Activated naive CD4-positive, alpha-beta T cell treated with Interleukin-2 at 50 U/mL for 16 hours (primary cell): ENCODE data around the gene ALPK3.

ENCODE experiments used
- DNase-seq: peaks from one replicate; pipeline ENCODE4 v3.0.0-alpha.2; 2020

ALPK3 gene, protein sequence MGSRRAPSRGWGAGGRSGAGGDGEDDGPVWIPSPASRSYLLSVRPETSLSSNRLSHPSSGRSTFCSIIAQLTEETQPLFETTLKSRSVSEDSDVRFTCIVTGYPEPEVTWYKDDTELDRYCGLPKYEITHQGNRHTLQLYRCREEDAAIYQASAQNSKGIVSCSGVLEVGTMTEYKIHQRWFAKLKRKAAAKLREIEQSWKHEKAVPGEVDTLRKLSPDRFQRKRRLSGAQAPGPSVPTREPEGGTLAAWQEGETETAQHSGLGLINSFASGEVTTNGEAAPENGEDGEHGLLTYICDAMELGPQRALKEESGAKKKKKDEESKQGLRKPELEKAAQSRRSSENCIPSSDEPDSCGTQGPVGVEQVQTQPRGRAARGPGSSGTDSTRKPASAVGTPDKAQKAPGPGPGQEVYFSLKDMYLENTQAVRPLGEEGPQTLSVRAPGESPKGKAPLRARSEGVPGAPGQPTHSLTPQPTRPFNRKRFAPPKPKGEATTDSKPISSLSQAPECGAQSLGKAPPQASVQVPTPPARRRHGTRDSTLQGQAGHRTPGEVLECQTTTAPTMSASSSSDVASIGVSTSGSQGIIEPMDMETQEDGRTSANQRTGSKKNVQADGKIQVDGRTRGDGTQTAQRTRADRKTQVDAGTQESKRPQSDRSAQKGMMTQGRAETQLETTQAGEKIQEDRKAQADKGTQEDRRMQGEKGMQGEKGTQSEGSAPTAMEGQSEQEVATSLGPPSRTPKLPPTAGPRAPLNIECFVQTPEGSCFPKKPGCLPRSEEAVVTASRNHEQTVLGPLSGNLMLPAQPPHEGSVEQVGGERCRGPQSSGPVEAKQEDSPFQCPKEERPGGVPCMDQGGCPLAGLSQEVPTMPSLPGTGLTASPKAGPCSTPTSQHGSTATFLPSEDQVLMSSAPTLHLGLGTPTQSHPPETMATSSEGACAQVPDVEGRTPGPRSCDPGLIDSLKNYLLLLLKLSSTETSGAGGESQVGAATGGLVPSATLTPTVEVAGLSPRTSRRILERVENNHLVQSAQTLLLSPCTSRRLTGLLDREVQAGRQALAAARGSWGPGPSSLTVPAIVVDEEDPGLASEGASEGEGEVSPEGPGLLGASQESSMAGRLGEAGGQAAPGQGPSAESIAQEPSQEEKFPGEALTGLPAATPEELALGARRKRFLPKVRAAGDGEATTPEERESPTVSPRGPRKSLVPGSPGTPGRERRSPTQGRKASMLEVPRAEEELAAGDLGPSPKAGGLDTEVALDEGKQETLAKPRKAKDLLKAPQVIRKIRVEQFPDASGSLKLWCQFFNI (N-terminal part only)

DNA sequence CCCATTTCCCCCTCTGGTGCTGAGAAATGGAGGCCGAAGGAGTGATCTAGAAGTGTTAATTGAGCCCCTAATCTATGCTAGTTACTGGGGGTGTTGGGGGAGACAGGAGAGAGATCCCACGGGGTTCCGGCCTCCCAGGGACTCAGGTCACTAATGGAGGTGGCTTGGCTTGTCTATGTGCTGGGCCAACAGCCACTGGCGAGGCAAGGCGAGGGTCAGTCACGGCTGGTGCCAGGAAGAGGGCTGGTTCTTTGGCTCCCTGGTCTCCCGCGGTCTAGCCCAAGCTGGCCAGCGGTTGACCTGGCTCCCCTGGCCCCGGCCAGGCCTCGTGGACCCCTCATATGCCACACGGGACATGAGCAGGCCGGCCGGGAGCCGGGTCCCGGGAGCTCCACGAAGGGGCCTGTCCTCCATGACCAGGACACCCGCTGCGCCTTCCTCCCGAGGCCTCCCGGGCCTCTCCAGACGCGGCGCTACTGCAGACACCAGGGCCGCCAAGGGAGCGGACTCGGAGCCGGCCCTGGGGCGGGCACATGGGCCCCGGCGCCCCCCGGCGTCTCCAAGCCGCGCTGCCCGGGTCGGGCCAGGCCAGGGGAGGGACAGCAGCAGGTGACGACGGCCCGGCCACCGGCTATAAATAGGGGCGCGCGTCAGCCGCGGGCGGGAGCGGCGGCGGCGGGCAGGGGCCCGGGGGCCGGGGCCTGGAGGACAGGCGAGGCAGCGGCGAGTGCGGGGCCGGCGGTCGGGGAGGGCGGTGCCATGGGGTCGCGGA, at the start of gene ALPK3:
TSS of gene ALPK3 (plus strand) at position 663 of the 772 bp plus-strand sequence. CDS start at position 760, 97 bp downstream.
- DNase-seq: no peak

DNA sequence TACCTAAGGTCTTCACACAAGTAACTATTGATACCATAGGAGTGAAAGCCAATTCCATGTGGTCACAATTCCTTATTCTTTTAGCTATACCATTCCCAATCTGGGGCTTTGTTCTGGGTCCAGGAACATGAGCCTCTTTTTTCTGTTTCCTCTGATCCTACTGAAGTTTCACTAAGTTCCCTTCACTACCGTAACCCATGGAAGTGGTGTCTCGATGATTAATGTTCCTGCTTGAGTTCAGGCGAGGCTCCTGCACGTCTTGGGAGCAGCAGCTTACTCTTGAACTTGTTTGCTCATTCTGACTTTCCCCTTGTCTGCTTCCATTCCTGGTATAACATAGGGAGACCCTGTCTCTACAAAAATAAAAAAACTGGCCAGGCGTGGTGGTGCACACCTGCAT, 45.1 kb upstream of the ALPK3 start:
- no peak for DNase-seq

DNA sequence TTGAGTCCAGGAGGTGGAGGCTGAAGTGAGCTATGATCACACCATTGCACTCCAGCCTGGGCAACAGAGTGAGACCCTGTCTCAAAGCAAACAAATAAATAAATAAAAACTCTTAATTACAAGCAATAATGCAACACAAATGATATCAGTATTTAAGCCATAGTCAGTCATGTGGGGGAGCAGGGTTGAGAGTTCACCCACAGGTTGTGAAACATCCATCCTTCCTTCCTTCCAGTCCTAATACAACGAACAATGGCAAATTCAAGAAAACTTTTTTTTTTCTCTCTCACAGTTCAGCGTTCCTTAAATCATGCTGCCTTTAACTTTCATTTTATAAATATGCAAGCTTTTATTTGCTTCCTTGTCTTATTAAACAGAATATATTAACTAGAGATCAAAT, 44.7 kb upstream of the ALPK3 start:
- no peak for DNase-seq

DNA sequence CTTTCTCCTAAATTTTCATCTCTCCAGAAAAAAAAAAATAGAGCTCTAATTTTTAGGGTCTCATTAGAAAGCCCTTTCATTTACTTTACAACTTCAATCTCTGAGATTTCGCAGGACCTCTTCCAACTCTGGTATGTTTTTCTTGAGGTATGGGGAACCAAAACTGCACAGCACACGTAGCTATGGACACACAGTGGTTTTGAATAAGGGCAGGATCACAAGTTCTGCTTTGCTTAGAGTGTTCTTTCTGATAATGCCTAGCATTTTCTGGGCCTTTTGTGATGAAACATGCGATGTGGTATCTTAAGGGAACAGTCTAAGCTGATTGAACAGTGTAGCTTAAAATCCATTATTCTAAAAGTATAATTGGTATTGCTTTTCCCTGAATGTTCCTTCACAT, 43.4 kb upstream of the ALPK3 start:
- DNase-seq: no peak

DNA sequence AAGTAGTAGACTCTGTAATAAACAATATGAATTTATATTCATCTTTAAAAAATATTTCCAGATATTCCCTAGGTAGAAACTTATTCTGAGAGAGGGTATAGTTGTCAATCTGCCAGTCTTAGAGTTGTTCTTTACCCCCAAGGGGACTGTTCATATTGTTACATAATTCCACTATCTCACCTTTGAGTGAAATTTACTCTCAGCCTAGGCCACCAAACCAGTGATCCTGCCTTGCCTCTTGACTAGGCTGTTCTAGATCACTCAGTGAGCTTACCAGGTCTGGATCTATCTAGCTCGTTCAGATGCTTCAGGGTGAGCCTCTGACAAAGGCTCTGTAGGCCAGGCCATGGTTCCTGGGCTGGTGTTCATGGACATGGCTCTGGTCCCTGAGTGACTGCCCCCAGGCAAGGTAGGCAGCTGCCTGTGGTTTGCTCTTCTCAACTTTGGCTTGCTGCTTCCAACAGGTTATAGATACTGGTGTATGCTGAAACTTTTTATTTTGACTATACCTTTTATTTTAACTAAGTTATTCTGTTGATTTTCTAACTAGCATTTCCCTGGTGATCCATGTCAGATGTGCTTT, 41.2 kb upstream of the ALPK3 start:
- no peak for DNase-seq

DNA sequence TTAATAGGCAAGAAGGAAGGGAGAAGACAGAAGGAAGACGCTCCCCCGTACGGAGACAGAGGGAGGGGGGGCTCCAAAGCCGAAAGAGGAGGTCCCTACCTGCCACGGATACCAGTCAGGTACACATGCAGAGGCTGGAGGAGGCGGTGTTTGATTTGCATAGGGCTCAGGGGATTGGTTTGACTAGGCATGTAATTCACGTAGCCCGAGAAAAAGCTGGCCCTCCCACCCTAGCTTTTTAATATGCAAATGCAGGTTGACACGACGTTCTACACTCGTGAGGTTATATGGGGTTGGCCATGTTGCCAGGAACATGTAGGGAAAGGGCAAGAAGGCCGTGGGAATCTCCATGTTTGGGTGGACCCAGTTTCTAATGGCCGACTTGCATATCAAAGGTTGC, 39.0 kb upstream of the ALPK3 start:
- no peak for DNase-seq

DNA sequence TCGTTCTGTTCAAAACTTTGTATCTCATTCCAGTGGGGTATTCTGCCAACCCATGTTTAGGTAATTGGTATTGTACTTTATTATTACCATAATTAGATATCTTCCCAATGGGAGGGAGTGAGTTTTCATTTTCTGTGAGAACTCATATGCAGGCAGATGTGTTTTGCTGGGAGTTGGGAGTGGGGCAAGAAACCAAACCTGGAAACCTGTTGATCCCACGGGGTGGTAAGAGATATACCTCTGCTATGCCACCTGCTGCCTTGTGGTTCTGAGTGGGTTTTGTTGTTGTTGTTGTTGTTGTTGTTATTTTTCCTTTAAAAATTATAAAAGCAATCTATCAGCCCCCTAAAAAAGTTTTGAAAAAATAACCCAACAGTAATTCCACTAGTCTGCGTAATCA, 36.7 kb upstream of the ALPK3 start:
- no peak for DNase-seq

DNA sequence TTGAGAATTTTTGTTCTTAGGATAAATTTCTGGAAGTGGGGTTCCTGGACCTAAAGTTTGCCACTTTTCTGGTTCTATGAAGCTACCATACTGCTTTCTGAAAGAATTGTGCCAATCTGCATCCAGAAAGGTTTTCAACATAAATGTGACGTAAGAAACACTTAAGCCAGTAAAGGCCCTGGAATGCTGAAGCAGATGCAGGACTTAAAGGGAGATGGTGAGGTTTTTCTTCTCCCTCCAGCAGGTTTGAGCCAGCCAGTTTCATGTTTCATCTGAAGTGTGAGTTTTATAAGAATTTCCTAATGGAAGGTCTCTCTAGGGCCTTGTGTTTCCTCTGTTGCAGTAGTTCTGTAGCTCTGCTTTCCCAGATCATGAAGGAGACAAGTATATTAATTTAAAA, 35.7 kb upstream of the ALPK3 start:
- no peak for DNase-seq

DNA sequence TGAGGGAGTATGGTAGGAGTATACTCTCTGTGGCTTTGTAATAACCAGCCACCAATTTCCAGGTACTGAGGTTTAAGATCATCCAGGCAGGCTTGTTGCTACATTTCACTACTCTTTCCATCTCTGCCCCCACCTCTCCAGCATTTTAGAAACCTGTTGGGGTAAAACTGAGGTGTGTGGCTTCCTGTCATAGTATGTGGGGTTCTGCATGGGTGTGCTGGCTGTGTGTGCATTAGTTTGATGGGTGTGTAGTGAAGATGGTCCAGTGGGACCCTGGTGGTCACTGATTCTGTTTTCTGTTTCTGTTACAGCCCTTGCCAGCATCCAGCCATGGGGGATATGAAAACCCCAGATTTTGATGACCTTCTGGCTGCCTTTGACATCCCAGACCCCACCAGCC, 34.8 kb upstream of the ALPK3 start:
- no peak for DNase-seq

DNA sequence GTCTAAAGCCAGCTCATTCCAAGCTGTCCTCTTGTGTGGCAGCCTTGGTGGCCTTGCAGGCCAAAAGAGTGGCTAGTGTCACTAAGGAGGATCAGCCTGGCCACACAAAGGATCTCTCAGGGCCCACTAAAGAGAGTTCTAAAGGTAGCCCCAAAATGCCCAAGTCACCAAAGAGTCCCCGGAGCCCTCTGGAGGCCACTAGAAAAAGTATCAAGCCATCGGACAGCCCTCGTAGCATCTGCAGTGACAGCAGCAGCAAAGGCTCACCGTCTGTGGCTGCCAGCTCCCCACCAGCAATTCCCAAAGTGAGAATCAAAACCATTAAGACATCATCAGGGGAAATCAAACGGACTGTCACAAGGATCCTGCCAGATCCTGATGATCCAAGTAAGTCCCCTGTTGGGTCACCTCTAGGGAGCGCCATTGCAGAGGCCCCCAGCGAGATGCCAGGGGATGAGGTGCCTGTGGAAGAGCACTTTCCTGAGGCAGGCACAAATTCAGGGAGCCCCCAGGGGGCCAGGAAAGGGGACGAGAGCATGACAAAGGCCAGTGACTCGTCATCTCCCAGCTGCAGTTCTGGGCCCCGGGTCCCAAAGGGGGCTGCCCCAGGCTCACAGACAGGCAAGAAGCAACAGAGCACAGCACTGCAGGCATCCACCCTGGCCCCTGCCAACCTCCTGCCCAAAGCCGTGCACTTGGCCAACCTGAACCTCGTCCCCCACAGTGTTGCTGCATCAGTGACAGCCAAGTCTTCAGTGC, 33.5 kb upstream of the ALPK3 start:
- DNase-seq: no peak

DNA sequence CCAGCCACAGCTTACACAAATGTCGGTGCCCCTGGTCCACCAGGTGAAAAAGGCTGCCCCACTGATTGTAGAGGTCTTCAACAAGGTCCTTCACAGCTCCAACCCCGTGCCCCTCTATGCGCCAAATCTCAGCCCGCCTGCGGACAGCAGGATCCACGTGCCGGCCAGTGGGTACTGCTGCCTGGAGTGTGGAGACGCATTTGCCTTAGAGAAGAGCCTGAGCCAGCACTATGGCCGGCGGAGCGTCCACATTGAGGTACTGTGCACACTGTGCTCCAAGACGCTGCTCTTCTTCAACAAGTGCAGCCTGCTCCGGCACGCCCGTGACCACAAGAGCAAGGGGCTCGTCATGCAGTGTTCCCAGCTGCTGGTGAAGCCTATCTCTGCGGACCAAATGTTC, 32.9 kb upstream of the ALPK3 start:
- no peak for DNase-seq

DNA sequence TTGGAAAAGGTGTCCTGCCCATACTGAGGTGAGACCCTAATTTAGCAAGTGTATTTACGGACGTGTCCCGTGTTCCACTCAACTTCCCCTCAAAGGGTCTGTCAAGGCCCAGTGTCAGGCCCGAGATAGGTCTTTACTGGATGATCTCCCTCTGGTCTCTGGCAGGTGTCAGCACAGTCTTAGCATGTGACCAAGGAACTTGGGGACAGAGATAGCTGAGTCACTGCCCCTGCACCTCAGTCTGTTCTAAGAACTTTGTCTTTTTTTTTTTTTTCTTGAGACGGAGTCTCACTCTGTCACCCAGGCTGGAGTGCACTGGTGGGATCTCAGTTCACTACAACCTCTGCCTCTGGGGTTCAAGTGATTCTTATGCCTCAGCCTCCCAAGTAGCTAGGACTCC, 32.1 kb upstream of the ALPK3 start:
- DNase-seq: no peak

DNA sequence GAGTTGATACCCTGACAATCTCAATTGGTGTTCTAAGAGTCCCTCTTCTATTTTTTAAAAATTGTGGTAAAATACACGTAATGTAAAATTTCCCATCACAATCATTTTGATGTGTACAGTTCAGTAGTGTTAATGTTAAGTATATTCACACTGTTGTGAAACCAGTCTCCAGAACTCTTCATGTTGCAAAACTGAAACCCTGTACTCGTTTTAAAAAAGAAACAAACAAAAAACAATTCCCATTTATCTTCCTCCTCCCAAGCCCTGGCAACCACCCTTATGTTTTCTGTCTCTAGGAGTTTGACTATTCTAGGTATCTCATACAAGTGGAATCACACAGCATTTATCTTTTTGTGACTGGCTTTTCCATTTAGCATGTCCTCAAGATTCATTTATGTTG, 28.7 kb upstream of the ALPK3 start:
- DNase-seq: no peak

DNA sequence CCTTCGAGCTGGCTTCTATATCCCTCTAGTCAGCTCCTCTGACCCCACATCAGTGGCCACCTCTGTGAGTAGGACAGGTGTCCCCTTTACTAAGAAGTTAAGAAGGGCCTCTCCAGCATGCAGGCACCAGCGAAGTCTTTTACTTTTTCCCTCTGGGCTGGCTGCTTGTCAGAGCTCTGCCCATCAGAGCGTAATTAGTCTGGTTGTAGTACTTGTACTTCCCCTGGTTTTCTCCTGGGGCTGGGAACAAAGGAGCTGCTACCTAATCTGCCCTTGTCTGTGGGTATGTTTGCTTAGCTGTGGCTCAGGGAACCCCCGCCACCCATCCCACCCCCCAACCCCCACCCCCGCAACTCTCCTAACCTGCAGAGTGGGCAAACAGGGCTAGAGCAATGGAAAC, 27.4 kb upstream of the ALPK3 start:
- no peak for DNase-seq

DNA sequence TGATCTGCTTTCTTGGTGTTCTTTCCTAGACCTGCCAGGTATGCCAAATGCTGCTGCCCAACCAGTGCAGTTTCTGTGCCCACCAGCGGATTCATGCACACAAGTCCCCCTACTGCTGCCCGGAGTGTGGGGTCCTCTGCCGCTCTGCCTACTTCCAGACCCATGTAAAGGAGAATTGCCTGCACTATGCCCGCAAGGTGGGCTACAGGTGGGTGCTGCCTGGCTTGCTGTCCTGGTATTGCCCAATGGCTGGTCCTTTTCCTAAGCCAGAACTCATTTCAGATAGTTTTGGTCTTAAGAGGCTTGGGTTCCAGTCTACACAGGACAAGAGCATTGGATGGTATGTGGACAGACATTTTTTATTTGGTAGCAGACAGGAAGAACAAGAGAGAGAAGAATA, 26.5 kb upstream of the ALPK3 start:
- no peak for DNase-seq

DNA sequence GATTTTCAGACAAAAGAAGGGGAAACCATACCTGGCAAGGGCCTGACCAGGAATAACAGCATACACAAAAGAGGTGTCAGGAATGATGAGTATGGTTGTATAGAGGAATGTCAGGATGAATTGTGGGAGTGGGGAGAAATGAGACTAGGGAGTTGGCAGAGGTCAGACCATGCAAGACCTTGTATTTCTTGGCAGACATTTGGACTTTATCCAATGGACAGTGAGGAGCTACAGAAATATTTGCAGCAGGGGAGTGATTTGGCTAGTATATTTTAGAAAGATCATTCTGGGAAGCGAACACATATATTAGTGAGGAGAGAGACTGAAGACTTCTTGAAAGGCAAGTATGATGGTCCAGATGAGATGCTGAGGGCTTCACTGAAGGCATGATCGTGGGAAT, 25.4 kb upstream of the ALPK3 start:
- DNase-seq: no peak

DNA sequence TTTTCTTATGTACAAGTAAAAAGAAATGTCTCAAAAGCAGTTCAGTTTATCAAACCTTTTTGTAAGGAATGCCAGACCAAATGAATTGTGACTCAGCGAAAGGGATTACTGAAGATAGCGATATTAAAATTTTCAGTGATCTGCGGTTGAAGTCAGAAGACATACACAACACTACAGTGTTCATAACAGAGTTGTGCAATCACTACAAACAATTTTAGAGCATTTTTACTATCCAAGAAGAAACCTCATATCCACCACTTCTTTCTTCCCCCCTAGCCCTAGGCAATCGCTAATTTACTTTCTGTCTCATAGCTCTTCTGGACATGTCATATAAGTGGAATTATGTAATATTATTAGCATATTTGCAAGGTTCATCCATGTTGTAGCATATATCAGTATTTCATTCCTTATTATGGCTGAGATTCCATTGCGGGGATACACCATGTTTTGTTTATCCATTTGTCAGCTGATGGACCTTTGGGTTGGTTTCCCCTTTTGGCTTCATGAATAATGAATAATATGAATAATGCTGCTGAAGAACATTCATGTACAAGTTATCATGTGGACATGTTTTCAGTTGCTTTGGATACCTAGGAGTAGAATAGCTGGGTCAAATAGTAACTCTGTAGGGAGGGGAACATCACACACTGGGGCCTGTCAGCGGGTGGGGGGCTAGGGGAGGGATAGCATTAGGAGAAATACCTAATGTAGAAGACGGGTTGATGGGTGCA, 23.6 kb upstream of the ALPK3 start:
- DNase-seq: no peak

DNA sequence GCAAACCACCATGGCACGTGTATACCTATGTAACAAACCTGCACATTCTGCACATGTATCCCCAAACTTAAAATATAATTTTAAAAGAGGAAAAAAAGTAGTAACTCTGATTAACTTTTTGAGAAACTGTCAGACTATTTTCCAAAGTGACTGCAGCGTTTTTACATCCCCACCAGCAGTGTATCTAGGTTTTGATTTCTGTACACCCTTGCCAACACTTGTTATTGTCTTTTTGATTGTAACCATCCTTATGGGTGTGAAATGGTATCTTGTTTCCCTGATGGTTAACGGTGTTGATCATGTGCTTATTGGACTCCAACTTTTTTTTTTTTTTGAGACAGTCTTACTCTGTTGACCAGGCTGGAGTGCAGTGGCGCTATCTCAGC, 23.0 kb upstream of the ALPK3 start:
- no peak for DNase-seq

DNA sequence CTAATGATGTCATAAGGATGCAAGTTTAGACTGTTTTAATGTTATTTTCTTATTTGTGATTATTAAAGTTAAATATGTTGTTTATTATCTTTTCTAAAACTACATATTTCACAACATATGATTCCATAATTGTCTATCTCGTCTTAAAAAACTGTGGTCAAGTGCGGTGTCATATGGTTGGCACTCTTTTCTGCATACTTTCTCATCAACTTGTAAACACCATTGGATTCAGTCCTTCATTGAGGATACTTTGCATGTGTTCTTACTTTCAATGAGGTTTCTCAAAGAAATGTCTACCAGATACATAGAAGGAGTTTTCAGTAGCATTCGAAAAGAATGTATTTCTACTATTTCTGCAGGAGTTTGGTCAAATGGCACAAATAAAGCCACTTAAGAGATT, 22.0 kb upstream of the ALPK3 start:
- no peak for DNase-seq

DNA sequence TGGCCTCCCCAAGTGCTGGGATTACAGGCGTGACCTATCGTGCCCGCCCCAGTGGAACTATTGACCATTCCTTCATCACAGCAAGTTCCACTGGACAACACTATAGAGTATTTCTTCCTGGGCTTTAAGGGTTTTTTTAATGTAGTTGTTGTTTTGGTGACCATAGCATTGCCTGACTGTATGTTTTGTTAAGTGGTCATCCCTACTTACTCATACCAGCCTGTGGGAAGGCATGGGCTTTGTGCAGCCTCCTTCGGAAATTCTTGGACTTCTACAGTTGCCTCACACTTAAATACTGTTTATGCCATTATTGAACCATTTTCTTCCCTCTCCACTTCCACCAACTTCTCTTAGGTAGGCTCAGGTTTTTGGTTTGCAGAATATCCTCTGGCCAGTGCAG, 19.9 kb upstream of the ALPK3 start:
- no peak for DNase-seq

DNA sequence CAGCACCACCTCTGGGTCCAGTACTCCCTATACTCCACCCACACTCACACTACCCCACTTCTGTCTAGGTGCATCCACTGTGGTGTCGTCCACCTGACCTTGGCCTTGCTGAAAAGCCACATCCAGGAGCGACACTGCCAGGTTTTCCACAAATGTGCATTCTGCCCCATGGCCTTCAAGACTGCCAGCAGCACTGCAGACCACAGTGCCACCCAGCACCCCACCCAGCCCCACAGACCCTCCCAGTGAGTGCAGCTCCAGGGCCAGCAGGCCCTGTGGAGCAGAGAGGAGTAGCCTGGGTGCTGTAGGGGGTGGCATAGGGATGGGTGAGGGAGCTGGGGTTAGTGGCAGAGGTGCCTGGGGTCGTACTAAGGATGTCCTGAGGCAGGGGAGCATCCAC, 19.4 kb upstream of the ALPK3 start:
- DNase-seq: no peak
